ENCODE results near the gene COX7A2L. TPM values are rescaled to one million over a fixed set of nuclear protein-coding genes. Genes with fewer than 3 reads are reported as not detected.
"Not testable (repeated sequence)": the region's sequence is repeated elsewhere in the genome, so short reads cannot be mapped to it uniquely, and the experiment has no call there.

COX7A2L gene
- total RNA-seq, 1 experiment from 2014 or later, result 99.5 TPM

GRCh38 chr2:42408009-42408408 is 47.0 kb upstream of the COX7A2L start (continued):
- no peak for TF ChIP-seq ZNF425 (CRISPR knock-in tag; conservative IDR thresholded peaks at IDR 0.05)

GRCh38 chr2:42407476-42407875 is 46.5 kb upstream of the COX7A2L start:
- CTCF ChIA-PET, result interaction anchor here (0.7 to 1.3 kb wide), 2 partner anchors 8 to 133 kb away, joined by 3 to 4 read pairs; no protein-coding TSS in a partner anchor

GRCh38 chr2:42404676-42405075 is 43.7 kb upstream of the COX7A2L start:
- Mint-ChIP-seq H3K4me1 (no peaks in the 10 kb centered on the region), H3K27me3 (ENCODE audit: low read depth) (no peaks in the 10 kb centered on the region), H3K36me3 (peaks cover 7% of the 10 kb centered on the region), H3K27ac (no peak overlapping the region), H3K9me3 (peaks cover 3% of the 10 kb centered on the region), H3K4me3 (no peak overlapping the region)
- no peak for DNase-seq (ENCODE audit: low spot score)
- ATAC-seq, result no peak
- ChIA-PET POLR2A (interaction anchor here (0.9 kb wide), 1 partner anchor 26 kb away, joined by 3 read pairs; no protein-coding TSS in a partner anchor), CTCF (interaction anchor here (1.7 to 1.8 kb wide), 2 partner anchors 18 to 19 kb away, joined by 5 to 8 read pairs; no protein-coding TSS in a partner anchor)
- TF ChIP-seq USF2 (CRISPR knock-in tag; IDR thresholded peaks at IDR 0.05), result no peak
- 0 out of 2 replicates have a peak, but pooled peaks have one; percentile 23 for TF ChIP-seq ZNF121 (CRISPR knock-in tag; IDR thresholded peaks at IDR 0.05)

More at GRCh38 chr2:42407476-42407875, 46.5 kb upstream of the COX7A2L start:
- H3K4me1 Mint-ChIP-seq, result no peaks in the 10 kb centered on the region
- peaks cover 9% of the 10 kb centered on the region for H3K36me3 Mint-ChIP-seq
- TF ChIP-seq EMX1 (CRISPR knock-in tag; IDR thresholded peaks at IDR 0.05), result no peak
- POLR2A ChIA-PET, result no interaction called here
- peaks cover 3% of the 10 kb centered on the region for H3K9me3 Mint-ChIP-seq
- no peak overlapping the region for H3K4me3 Mint-ChIP-seq
- no peaks in the 10 kb centered on the region for H3K27me3 Mint-ChIP-seq (ENCODE audit: low read depth)
- no peak overlapping the region for H3K27ac Mint-ChIP-seq
- ATAC-seq (peak; percentile 22; the same call in 1 of the 2 replicates), DNase-seq (ENCODE audit: low spot score) (no peak)

GRCh38 chr2:42401773-42402172 is 40.8 kb upstream of the COX7A2L start:
- Mint-ChIP-seq H3K36me3 (no peaks in the 10 kb centered on the region), H3K4me1 (no peaks in the 10 kb centered on the region), H3K27ac (no peak overlapping the region), H3K9me3 (no peaks in the 10 kb centered on the region), H3K27me3 (ENCODE audit: low read depth) (no peaks in the 10 kb centered on the region), H3K4me3 (no peak overlapping the region)
- ChIA-PET POLR2A (no interaction called here), CTCF (no interaction called here)
- ATAC-seq (no peak), DNase-seq (ENCODE audit: low spot score) (no peak)
- no peak for TF ChIP-seq E2F4 (CRISPR knock-in tag; IDR thresholded peaks at IDR 0.05; ENCODE audit: borderline replicate concordance, low read depth)
- TF ChIP-seq ZNF416 (CRISPR knock-in tag; IDR thresholded peaks at IDR 0.05), result peak; percentile 51; the same call in 1 of the 2 replicates

- not testable (repeated sequence) for ATAC-seq
Observed at GRCh38 chr2:42398052-42398451, 37.0 kb upstream of the COX7A2L start.

GRCh38 chr2:42393320-42393719 is 32.3 kb upstream of the COX7A2L start:
- CTCF ChIA-PET, result interaction anchor here (1.2 to 1.3 kb wide), 2 partner anchors 8 to 9 kb away, joined by 3 to 4 read pairs; no protein-coding TSS in a partner anchor
- H3K9me3 Mint-ChIP-seq; H3K36me3 Mint-ChIP-seq; H3K4me3 Mint-ChIP-seq; H3K27me3 Mint-ChIP-seq (ENCODE audit: low read depth); ATAC-seq; DNase-seq (ENCODE audit: low spot score); POLR2A ChIA-PET; H3K27ac Mint-ChIP-seq: not testable (repeated sequence)
- H3K4me1 Mint-ChIP-seq, result peaks cover 18% of the 10 kb centered on the region

More at GRCh38 chr2:42398052-42398451, 37.0 kb upstream of the COX7A2L start:
- H3K36me3 Mint-ChIP-seq; H3K4me1 Mint-ChIP-seq; POLR2A ChIA-PET; DNase-seq (ENCODE audit: low spot score); H3K27ac Mint-ChIP-seq; H3K9me3 Mint-ChIP-seq; H3K4me3 Mint-ChIP-seq; H3K27me3 Mint-ChIP-seq (ENCODE audit: low read depth); CTCF ChIA-PET: not testable (repeated sequence)
- peak; percentile 74; the same call in 1 of the 2 replicates for TF ChIP-seq HMGA2 (CRISPR knock-in tag; IDR thresholded peaks at IDR 0.05)

Measured in WTC11 (cell line).